ENCODE data around the gene BCAR3.

BCAR3 gene

GRCh38 chr1:93532780-93533378 lies 148.8 kb downstream of the BCAR3 start:
- FAIRE-seq = no peak

DNA sequence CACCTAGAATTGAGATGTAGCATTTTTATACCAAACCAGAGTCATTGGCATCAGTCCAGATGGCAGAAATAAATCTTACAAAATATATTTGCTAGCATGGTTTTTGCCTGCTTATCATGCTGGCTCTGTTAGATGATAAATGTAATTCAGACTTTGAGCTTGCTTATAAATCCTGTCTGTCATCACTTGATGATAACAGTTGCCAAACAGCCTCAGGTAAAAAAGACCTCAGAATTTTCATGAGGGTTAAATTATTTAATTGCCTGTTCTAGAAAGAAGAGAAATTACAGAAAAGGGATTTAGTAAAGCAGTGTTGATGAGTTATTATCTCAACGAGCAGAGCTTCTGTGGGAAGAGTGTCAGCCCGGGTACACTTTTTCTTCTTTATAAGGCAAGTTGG lies 150.4 kb downstream of the BCAR3 start:
- FAIRE-seq = no peak

- FAIRE-seq = no peak
These were observed 153.2 kb downstream of the BCAR3 start for GRCh38 chr1:93528412-93528811.

DNA sequence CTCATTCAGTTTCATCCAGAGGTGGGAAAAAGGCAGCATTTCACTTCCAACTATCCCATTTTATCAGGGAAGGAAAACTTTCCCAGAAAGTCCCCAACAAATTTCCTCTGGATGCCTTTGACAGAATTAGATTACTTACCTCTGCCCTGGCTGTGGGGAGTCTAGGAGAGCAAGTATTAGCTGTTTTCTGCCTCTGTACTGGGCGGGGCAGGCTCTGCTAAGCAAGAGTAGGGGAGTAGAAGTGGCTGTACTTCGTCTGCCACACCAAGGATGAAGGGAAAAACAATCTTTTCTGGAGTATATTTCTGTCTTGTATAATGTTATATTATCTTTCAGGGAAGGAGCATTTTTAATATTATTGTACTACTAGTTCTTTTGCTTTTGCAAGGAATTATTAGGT lies 155.2 kb downstream of the BCAR3 start:
- FAIRE-seq = no peak

- FAIRE-seq = no peak
These were observed 156.2 kb downstream of the BCAR3 start for GRCh38 chr1:93525431-93525830.

GRCh38 chr1:93522721-93523120 lies 158.9 kb downstream of the BCAR3 start:
- FAIRE-seq = no peak

GRCh38 chr1:93521618-93522017 lies 160.0 kb downstream of the BCAR3 start:
- FAIRE-seq = no peak

DNA sequence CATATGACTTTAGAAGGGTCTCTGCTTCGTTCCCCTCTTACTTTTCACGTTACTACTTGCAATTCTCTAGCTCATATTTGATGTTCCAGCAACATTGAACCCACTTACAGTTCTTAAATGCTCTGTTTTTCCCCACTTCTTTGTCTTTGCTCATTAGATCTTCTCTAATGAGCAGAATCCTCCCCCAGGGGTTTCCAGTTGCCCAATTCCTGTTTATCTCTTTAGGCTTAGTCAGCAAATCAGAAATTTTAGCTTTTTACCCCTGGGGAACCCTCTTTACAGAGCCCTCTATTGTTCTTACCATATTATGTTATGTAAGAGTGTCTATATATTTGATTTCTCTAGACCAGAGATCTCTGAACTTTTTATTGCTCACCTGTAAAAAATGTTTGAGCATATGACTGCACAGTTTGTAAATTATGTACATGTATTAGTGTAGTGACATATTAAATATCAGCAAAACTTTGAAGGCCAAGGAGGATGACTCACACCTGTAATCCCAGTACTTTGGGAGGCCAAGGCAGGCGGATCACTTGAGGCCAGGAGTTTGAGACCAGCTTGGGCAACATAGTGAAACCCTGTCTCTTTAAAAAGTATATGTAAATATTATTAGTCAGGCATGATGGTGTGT lies 162.3 kb downstream of the BCAR3 start:
- no peak for FAIRE-seq

- FAIRE-seq = no peak
These were observed 163.1 kb downstream of the BCAR3 start for GRCh38 chr1:93518516-93518915.

DNA sequence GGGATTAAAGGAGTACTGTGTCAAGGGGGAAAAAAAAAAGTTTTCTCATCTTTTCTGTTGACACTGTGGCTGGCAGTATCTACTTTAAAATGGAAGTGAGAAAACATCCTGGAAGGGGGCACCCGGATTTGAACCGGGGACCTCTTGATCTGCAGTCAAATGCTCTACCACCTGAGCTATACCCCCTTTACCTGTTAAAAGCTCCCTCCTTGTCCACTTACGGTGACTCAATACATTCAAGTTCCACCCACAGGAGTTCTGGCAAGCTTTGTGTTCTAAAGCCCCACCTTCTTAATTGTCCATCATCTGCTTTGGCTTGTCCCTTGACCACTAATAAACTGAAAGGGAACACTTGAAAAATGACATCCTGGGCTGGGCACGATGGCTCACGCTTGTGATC lies 165.5 kb downstream of the BCAR3 start:
- FAIRE-seq = no peak

All from TTC549 (cell line).